DMS53 (cell line): ENCODE results near the gene RBCK1.
A peak's percentile ranks its signal among the peaks of the same experiment; 100 is the strongest.

ENCODE experiments used
- DNase-seq: peaks from one replicate; lab custom pipeline; 2025; lab: John Stamatoyannopoulos, UW

The RBCK1 gene

DNA sequence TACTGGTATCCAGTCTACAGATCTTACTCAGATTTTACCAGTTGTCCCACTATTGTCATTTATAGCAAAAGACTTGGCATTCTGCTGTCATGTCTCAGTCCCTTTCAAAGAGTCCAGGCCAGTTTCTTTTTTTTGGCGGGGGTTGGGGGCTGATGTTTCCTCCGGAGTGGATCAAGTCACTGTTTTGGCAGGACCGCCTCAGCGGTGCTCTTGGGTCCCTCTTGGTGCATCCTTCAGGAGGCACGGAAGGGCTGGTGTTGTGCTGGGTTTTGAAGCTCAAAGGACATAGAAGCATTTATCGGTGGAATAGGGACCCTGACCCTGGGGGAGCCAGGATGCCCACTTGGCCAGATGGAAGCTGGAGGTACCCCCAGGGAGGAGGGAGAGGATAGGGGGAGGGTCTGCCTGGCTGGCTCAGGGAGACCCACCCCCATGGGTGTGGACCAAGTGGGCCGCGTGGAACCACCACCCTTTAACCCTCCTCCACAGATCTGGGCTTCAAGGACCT is 10.8 kb downstream of the RBCK1 start:
- DNase-seq = no peak

DNA sequence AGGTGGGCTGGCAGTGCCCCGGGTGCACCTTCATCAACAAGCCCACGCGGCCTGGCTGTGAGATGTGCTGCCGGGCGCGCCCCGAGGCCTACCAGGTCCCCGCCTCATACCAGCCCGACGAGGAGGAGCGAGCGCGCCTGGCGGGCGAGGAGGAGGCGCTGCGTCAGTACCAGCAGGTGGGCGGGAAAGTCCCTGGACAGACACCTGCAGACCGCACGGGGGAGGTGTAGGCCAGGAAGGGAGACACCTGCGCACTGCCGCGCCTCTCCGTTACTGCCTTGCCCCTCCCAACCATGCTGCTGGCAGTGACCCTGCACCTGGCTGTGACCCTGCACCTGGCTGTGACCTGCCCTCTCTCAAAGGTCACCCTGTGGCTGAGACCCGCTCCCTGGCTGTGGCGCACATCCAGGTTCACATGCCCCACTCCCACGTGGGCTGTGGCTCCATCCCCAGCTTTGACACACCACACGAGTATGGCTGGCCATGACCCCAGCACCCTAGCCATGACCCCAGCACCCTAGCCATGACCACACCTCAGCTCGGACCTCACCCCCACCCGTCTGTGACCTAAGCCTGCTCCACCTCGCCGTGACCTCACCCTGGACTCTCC is 11.6 kb downstream of the RBCK1 start:
- peak; percentile 99 for DNase-seq

DNA sequence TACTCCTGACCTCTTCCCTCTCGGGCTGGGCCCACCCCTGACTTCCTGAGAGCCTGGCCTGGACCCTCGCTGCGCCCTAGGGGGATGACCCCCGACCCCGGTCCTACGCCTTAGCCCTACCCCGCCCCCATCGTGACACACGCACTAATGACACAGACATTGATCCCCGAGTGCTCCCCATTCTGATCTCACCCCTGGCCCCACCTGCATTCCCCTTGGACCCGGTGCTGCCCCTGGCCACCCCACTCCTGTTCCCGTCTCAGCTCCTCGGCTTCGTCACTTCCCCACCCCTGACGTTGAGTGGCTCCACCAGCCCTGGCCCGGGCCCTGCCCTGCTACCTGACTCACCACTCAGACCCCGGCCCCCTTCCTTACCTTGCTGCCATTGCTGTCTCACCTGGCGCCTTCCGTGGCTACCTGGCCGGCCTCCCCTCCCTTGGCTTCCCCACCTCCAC is 12.1 kb downstream of the RBCK1 start:
- DNase-seq = peak; percentile 97

DNA sequence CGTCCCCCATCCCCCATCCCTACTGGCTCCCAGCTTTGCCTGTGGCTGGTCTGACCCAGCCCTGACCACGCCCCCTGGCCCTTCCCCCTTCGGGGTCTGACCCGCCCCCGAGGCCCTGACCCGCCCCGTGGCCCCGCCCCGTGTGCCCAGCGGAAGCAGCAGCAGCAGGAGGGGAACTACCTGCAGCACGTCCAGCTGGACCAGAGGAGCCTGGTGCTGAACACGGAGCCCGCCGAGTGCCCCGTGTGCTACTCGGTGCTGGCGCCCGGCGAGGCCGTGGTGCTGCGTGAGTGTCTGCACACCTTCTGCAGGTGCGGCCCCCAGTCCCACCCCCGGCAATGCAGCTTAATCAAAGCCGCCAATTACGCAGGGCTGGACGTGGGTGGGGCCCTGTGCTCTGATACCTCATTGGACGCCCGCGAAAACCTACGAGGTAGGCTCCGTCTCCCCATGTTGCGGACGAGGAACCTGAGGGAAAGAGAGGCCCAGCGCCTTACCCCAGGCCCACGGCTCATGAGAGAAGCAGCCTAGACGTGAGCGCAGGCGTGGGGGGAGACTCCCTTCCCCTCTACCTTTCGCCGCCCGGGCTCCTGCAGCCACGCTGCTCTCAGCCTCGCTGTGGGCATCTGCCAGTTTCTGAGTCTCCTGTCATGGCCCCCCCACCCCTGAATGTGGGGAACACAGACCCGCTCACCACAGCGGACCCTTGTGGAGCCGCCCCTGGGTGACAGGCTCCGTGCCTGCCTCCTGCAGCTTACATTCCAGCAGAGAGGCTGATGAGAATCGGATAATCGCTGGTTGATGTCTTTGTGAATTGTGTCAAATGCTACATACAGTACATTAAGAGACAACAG is 12.8 kb downstream of the RBCK1 start:
- peak; percentile 97 for DNase-seq

DNA sequence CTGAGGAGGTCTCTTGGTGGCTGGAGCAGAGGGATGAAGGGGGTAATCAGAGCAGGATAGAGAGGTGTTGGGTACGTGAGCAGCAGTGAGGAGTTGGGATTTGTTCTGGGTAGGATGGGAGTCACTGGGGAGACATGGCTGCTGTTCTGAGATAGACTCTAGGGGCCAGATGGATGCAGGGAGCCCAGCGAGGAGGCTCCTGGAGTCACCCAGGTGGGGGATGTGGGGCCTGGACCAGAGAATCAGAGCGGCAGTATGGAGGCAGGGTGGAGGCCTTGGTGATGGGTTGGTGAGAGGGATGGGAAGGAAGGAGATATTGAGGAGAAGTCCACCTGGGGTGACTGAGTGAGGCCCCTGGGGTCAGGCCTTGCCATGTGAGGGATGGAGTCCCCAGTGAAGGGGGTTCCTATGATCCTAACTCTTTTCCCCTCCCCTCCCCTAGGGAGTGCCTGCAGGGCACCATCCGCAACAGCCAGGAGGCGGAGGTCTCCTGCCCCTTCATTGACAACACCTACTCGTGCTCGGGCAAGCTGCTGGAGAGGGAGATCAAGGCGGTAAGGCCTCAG is 13.7 kb downstream of the RBCK1 start:
- no peak for DNase-seq

DNA sequence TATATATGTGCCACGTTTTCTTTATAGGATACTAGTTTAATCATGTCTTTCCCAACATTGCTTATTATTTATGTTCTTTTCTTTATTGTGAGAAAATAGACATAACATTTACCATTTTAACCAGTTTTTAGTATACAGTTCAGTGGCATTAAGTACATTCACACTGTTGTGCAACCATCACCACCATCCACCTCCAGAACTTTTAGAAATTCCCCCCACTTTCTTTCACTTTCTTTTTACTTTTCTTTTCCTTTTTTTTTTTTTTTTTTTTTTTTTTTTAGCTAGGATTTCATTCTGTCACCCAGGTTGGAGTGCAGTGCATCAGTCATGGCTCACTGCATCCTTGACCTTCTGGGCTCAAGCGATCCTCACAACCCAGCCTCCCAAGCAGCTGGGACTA is 18.5 kb downstream of the RBCK1 start:
- DNase-seq = no peak

DNA sequence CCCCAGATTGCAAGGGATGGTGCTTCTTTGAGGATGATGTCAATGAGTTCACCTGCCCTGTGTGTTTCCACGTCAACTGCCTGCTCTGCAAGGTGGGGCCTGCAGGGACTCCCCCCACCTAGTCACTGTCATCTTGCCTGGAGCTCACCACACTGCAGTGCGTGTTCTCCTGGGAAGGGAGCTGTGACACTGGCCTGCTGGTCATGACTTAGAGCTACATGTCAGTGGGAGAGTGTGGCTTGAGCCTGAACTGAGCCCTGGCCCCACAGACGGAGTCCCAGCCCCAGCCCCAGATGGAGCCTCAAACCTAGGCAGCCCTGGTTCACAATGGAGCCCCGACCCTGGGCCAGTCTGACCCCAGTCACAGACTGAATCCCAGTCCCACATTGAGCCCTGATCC is 19.3 kb downstream of the RBCK1 start:
- DNase-seq = no peak

DNA sequence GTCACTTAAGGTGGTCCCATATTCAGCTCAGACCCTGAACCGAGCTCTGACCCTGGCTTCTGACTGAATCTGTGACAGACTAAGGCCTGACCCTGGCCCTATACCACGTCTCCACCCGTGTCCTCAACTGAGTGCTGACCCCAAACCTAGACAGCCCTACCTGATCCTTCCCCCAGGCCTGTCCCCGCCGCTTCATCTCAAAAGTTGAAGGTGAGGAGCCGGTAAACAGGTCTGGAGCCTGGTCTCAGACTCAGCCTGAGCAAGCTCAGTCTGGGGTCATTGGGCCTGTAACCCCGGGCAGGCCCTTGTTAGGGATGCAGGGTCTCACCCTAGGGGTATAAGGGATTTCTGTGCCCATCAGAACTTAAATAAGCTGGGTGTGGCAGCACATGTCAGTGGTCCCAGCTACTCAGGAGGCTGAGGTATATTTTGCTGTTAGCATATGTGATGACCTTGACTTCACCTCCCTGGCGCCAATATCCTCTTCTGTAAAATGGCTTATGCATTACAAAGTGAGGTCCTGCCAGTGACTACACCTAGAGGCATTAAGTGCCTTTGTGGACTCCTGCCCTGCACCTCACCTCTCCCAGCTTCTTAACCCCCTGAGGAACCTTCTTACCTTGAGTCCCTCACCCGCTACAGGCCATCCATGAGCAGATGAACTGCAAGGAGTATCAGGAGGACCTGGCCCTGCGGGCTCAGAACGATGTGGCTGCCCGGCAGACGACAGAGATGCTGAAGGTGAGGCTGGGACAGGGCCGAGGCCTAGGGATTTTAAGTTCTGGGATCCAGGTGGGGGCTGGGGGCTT is 20.0 kb downstream of the RBCK1 start:
- no peak for DNase-seq

DNA sequence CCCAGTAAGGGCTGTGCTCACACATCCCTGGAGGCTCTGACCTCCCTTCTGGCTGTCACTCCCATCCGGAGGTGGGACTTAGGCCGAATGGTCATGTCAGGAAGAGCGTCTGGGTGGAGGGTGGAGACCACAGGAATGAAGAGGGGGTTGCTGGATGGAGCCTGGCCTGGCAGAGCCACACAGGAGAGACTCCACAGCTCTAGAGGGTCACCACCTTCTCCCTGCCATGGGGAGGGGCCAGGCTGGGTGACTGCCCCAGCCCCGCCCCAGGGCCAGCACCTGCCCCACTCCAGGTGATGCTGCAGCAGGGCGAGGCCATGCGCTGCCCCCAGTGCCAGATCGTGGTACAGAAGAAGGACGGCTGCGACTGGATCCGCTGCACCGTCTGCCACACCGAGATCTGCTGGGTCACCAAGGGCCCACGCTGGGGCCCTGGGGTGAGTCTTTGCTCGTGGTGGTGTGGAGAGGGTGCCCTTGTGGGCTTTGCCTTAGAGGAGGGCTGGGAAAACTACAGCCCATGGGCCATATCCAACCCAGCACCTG is 20.6 kb downstream of the RBCK1 start:
- peak; percentile 60 for DNase-seq

DNA sequence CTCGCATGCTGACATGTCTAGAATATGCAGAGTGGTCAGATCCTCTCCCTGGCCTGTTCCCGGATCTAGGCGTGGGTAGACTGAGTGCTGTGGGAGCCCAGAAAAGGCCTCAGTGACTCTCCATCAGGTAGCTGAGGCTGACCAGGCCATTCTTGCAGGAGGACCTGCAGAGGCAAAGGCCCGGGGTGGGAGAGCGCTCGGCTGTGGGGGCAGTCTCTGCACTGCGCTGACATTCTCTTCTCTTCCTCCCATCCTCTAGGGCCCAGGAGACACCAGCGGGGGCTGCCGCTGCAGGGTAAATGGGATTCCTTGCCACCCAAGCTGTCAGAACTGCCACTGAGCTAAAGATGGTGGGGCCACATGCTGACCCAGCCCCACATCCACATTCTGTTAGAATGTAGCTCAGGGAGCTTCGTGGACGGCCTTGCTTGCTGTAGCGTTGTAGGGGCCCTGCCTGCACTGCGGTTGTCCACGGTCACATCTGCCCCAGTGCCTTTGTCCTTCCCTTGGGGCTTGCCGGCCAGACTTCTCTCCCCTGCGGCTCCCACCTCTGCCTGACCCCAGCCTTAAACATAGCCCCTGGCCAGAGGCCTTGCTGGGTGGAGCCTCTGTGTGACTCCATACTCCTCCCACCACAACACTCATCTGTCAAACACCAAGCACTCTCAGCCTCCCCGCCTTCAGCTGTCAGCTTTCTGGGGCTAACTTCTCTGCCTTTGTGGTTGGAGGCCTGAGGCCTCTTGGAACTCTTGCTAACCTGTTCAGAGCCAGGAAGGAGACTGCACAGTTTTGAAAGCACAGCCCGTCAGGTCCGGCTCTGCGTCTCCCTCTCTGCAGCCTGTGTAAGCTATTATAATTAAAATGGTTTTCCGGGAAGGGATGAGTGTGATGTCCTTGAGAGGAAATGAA is 22.2 kb downstream of the RBCK1 start:
- DNase-seq = no peak

DNA sequence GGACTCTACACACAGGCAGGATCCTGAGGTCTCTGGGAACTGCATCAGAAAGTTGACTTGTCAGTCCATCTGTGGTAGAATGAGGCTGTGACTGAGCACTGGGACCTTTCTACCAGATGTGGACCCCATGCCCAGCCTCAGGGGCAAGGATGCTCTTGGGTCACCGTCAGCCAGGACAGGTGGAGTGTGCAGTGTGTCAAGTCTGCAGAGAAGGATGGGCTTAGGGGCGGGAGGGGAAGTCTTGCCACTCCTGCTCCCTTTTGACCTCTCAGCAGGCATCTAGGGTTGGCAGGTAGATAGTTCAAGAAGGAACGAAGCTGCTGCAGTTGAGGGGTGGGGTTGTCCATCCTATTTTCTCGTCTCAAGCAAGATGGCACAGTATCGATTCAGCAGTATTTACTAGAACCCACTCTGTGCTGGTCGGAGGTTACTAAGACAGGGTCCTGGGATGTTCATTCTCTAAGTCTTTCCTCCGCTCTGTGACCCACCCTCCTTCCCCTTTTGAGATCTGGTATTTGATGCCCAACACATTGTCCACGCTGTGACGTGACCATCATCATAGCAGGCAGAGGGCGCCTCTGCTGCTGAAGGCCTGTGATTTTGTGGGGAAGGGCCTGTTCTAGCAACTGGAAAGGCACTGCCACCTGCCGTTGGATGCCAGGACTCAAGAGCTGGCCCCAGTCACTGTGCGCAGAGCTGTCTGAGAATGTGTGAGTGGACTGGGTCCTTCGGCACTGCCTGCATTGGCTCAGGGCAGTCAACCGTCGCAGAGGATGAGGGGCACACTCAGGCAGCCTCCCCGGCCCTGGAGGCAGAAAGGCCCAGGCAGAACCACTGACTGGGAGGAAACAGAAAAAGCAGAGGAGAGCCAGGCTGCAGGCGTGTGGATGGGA is 23.2 kb downstream of the RBCK1 start:
- DNase-seq = peak; percentile 94

DNA sequence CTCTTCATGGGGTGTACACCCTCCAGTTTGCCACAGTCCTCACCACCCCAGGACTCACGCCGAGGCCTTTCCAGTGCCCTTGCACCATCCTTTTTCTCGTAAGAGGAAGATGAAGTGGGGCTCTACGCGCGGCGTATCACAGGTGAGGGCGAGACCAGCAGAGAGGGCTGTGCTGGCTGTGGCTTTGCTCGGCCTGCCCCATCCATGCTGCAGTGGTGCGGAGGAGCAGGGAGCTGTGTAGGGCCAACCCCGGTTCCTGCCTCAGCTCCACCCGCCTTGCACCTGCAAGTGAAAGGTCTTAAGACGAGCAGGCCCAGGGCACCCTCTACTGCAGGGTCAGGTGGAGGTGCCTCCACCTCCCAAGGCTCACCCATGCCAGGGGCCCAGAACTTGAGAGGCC is 24.1 kb downstream of the RBCK1 start:
- no peak for DNase-seq

DNA sequence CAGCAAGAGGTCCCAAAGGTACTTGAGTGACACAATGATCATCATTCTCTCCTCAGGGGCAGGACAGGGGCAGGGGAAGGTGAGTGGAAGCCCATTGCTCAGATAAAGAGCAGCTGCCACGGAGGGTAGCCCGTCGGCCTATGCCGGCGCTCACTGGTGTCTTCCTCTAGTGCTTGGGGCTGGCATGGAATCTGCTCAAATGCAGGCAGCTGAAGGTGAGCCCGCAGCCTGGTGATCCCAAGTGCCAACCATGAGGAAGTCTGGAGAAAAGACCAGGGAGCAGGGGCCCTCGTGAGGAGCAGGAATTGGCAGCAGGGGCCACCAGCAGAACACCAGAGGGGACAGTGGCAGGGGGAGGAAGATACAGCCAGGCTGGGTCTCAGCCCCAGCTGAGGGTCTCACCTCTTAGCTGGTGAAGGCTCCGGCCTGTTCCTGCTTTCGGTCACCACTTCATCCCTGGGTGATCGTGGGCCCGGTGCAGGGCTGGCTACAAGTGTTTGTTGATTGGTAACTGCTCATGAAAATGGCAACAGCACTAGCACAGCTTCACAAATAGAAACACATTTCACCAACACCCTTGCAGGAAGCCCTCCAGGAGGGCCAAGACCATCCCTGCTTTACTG is 24.7 kb downstream of the RBCK1 start:
- no peak for DNase-seq

DNA sequence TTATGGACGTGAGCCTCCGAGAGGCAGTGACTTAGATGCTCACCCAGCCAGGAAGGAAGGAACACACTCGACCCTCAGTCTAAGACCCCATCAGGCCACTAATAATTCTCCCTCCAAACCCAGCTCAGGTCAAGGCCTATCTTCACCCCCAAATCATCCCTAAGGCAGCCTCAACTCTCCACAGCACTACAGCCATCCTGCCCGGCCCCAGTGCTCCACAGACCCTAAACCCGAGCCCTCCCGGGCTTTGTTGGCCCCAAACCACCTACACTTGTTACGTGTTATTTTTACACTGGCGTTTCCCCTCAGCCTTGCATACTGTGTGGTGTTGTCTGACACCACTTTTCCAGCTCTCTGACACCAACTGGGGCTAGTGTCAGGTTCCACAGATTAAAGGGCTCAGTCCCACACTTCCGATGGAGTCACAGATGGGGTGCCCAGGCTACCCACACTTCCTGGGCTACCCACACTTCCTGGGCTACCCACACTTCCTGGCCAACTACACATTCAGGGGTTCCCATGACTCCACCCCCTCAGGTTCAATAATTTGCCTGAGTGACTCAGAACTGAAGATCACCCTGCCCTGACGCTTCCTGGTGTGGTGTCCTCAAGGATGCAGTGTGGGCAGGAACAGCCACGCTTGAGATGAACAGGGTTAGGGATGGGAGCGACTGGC is 25.3 kb downstream of the RBCK1 start:
- DNase-seq = peak; percentile 37

DNA sequence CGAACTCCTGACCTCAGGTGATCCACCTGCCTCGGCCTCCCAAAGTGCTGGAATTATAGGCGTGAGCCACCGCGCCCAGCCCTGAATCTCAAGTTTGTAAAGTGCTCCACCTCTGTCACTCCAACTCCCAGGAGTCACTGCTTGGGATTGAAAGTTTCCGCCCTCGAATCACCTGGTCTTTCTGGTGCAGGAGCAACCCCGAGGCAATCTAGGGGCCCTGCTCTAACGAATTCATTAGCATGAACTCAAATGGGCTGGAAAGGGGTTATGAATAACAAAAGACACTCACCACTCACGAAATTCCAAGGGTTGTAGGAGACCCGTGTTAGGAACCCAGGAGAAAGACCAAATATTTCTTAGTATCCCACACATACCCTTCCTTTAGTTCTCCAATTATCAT is 26.1 kb downstream of the RBCK1 start:
- no peak for DNase-seq

DNA sequence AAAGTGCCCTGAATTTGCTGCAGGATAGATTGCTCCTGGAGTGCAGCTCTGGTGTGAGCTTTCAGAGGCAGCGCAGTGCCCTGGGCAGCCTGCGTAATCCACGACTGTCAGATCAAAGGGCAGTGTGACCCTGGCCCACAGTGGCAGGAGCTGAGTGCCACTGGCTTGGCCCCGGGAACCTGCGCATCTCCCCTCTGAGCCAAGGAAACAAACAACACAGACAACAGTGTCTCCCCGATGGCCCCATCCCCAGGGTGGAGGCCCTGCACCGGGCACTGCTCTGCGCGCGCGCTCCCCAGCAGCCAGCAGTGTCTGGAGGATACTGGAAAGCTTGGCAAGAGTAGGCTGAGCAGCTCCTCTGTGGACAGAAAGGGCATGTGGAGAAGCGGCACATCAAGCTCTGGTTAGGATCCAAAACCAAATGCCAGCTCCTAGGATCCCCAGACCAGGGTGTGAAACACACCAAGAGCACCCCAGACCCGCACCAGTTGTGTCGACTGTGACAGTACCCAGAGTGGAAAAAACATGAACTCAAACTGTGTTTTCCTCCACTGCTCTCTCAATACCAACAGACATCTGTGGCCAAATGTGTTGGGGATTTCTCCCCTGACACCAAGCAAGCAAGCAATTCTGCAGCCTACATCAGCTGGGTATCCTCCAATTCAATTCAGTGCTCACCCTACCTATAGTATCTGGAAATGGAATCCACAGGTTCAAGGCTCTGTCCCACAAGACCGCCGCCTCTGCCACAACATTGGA is 26.7 kb downstream of the RBCK1 start:
- no peak for DNase-seq

DNA sequence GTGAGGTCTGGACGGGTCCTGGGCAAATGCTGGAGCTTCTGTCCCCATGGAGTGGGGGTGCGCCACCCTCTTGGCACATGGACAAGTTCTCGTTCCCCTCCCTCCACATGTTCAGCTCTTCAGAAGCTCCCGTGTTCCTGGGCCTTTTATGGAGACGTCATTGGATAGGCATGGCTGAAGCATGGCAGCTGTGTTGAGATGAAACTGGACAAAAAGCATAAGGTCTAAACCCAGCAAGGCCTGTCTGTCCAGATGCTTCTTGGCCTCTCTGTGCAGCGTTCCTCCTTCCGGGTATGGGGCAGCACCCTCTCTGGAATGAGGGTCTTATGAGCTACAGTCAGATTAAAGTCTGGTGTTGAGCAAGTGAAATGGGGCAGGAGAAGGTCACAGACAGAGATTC is 27.5 kb downstream of the RBCK1 start:
- DNase-seq = no peak

DNA sequence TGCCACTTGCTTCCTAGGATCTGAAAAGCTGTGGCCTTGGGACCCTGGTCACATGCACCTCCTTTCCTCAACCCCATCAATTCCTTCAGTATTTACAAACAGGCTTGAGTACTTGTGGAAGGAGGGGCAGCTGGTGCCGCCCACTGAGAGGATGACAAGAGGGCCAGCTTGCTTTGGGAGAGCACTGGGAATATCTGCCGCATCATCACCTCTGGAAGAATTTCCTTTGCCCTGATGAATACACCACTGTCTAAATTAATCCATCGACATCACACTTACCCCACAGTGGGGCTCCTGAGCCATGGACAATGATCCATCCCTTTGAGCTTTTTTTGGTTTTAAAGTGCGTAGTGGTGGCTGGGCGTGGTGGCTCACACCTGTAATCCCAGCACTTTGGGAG is 28.4 kb downstream of the RBCK1 start:
- no peak for DNase-seq
